ENCODE data around the gene ADA. TPM values are rescaled to one million over a fixed set of nuclear protein-coding genes. Genes with fewer than 3 reads are reported as not detected.

Gene ADA
- total RNA-seq, 4 donors from 2014 or later: 2.2 to 5.1 (median 3.0) TPM

- intact Hi-C loops (cut with DNase I; ENCODE audit: low total_unique reads) (loop anchor here (1.0 kb wide), 1 partner anchor 21 kb away; no protein-coding TSS in a partner anchor), in situ Hi-C loops (cut with MboI; ENCODE audit: low sequenced_read_pairs in 4 of 4) (no loop called here)
- TF ChIP-seq CTCF (IDR thresholded peaks at IDR 0.05 in 4 of 5, conservative IDR thresholded peaks at IDR 0.05 in 1 of 5): no peak
- peak in 1 of 2 donors; percentile 18 for TF ChIP-seq POLR2A (IDR thresholded peaks at IDR 0.05)
- DNase-seq (peak; percentile 72 to 86), ATAC-seq (peak; percentile 68 to 77)
- no peak overlapping the region for H3K4me3 ChIP-seq
- peaks cover 24 to 40% of the 10 kb centered on the region in 2 donors for H3K4me1 ChIP-seq
- no peaks in the 10 kb centered on the region for H3K9me3 ChIP-seq
- H3K27ac ChIP-seq: peak overlapping the region; percentile 47 to 83 (median 66)
- no peaks in the 10 kb centered on the region for H3K36me3 ChIP-seq
- H3K27me3 ChIP-seq: no peaks in the 10 kb centered on the region
Measured at GRCh38 chr20:44692932-44693480, 41.5 kb upstream of the ADA start.

GRCh38 chr20:44691424-44692423, 40.2 kb upstream of the ADA start:
- ATAC-seq (peak; percentile 68 to 84), DNase-seq (peak; percentile 81 to 85)
- H3K4me1 ChIP-seq: peaks cover 24 to 40% of the 10 kb centered on the region in 2 donors
- intact Hi-C loops (cut with DNase I; ENCODE audit: low total_unique reads): no loop called here
- in situ Hi-C loops (cut with MboI; ENCODE audit: low sequenced_read_pairs in 4 of 4): no loop called here
- no peak for TF ChIP-seq CTCF (IDR thresholded peaks at IDR 0.05 in 4 of 5, conservative IDR thresholded peaks at IDR 0.05 in 1 of 5)
- TF ChIP-seq POLR2A (IDR thresholded peaks at IDR 0.05): no peak
- no peaks in the 10 kb centered on the region for H3K36me3 ChIP-seq
- H3K27ac ChIP-seq: peak overlapping the region; percentile 47 to 83 (median 66)
- no peak overlapping the region for H3K4me3 ChIP-seq
- no peaks in the 10 kb centered on the region for H3K27me3 ChIP-seq
- H3K9me3 ChIP-seq: no peaks in the 10 kb centered on the region

- peak; percentile 35 to 47 for ATAC-seq
- TF ChIP-seq POLR2A (IDR thresholded peaks at IDR 0.05) (no peak), CTCF (IDR thresholded peaks at IDR 0.05 in 4 of 5, conservative IDR thresholded peaks at IDR 0.05 in 1 of 5) (no peak)
Measured at GRCh38 chr20:44690781-44691423, 39.4 kb upstream of the ADA start.

GRCh38 chr20:44689809-44690208, 38.3 kb upstream of the ADA start:
- in situ Hi-C loops (cut with MboI; ENCODE audit: low sequenced_read_pairs in 4 of 4) (loop anchor here (5.0 to 10.0 kb wide), 3 partner anchors 42 to 305 kb away; no protein-coding TSS in a partner anchor), intact Hi-C loops (cut with DNase I; ENCODE audit: low total_unique reads) (loop anchor here (5.0 kb wide), 1 partner anchor 177 kb away; no protein-coding TSS in a partner anchor)

More at GRCh38 chr20:44690781-44691423, 39.4 kb upstream of the ADA start:
- Histone ChIP-seq H3K36me3 (no peaks in the 10 kb centered on the region), H3K9me3 (no peaks in the 10 kb centered on the region), H3K27ac (peak overlapping the region; percentile 47 to 83 (median 66)), H3K4me1 (peaks cover 24 to 40% of the 10 kb centered on the region in 2 donors), H3K4me3 (no peak overlapping the region), H3K27me3 (no peaks in the 10 kb centered on the region)
- DNase-seq: peak; percentile 47 to 56
- intact Hi-C loops (cut with DNase I; ENCODE audit: low total_unique reads): no loop called here
- in situ Hi-C loops (cut with MboI; ENCODE audit: low sequenced_read_pairs in 4 of 4): no loop called here

More at GRCh38 chr20:44689809-44690208, 38.3 kb upstream of the ADA start:
- Histone ChIP-seq H3K4me3 (no peak overlapping the region), H3K4me1 (peaks cover 31 to 35% of the 10 kb centered on the region in 2 donors), H3K36me3 (no peaks in the 10 kb centered on the region), H3K27me3 (no peaks in the 10 kb centered on the region), H3K9me3 (no peaks in the 10 kb centered on the region), H3K27ac (peak overlapping the region in 1 of 4 donors; percentile 70)
- ATAC-seq (no peak), DNase-seq (no peak)
- TF ChIP-seq CTCF (IDR thresholded peaks at IDR 0.05 in 4 of 5, conservative IDR thresholded peaks at IDR 0.05 in 1 of 5): no peak
- TF ChIP-seq POLR2A (IDR thresholded peaks at IDR 0.05): no peak
